Mesenchymal stem cell (in vitro differentiated cells and primary cell): ENCODE measurements around the gene CERS5.
"Not testable (repeated sequence)": the region's sequence is repeated elsewhere in the genome, so short reads cannot be mapped to it uniquely, and the experiment has no call there.

Source experiments
- DNase-seq: peaks from one replicate; pipeline ENCODE4 v3.0.0-alpha.2; 2013
- H2AFZ ChIP-seq: one replicate; pipeline ENCODE4 v1.6.1; 2013; ENCODE audit warnings: low read depth, mild to moderate bottlenecking, control low read depth, inconsistent platforms, low read length, moderate library complexity
- H2AK5ac ChIP-seq: 2 replicates; pipeline ENCODE4 v1.6.1; 2013; ENCODE audit warnings: low read length, moderate library complexity, mild to moderate bottlenecking, inconsistent platforms; ENCODE audit not compliant: severe bottlenecking
- H2BK120ac ChIP-seq: one replicate; pipeline ENCODE4 v1.6.1; 2013; ENCODE audit warnings: low read depth, mild to moderate bottlenecking, inconsistent platforms, low read length, moderate library complexity
- H2BK12ac ChIP-seq, 2 experiments: one replicate each; pipeline ENCODE4 v1.6.1; 2013; ENCODE audit warnings: inconsistent platforms in 2 of 2, low read length in 2 of 2, mild to moderate bottlenecking in 2 of 2, moderate library complexity in 2 of 2, control low read depth in 1 of 2
- H2BK15ac ChIP-seq: one replicate; pipeline ENCODE4 v1.6.1; 2013; ENCODE audit warnings: mild to moderate bottlenecking, low read depth, inconsistent platforms; ENCODE audit not compliant: poor library complexity, severe bottlenecking
- H2BK5ac ChIP-seq: 2 replicates; pipeline ENCODE4 v1.6.1; 2013; ENCODE audit warnings: low read depth, mild to moderate bottlenecking, low read length, control low read depth, inconsistent platforms; ENCODE audit not compliant: poor library complexity, severe bottlenecking
- H3K14ac ChIP-seq, 2 experiments: one replicate each; pipeline ENCODE4 v1.6.1; 2013; ENCODE audit warnings: inconsistent platforms in 2 of 2, low read length in 2 of 2, control low read depth in 1 of 2, mild to moderate bottlenecking in 1 of 2, moderate library complexity in 1 of 2
- H3K18ac ChIP-seq, 2 experiments: one replicate each; pipeline ENCODE4 v1.6.1; 2013; ENCODE audit warnings: inconsistent platforms in 2 of 2, low read length in 2 of 2, control low read depth in 1 of 2, low read depth in 1 of 2, mild to moderate bottlenecking in 1 of 2
- H3K23ac ChIP-seq, 2 experiments: one replicate each; pipeline ENCODE4 v1.6.1; 2013; ENCODE audit warnings: inconsistent platforms in 2 of 2, low read length in 2 of 2, mild to moderate bottlenecking in 2 of 2, moderate library complexity in 2 of 2, control low read depth in 1 of 2
- H3K27ac ChIP-seq: 2 replicates; pipeline ENCODE4 v1.5.1; 2013; ENCODE audit warnings: mild to moderate bottlenecking, moderate library complexity, low read length, control low read depth, inconsistent platforms; ENCODE audit not compliant: poor library complexity, severe bottlenecking
- H3K27me3 ChIP-seq, 2 experiments: 2 replicates each; pipeline versions ENCODE4 v1.6.1 to v1.7.0; 2013; ENCODE audit warnings: low read length in 2 of 2, mild to moderate bottlenecking in 2 of 2, moderate library complexity in 2 of 2, control low read depth in 1 of 2, inconsistent platforms in 1 of 2; ENCODE audit not compliant: control insufficient read depth in 1 of 2, insufficient read depth in 1 of 2
- H3K36me3 ChIP-seq, 2 experiments: 2 replicates each; pipeline versions ENCODE4 v1.6.1 to v1.7.0; 2013; ENCODE audit warnings: low read length in 2 of 2, control low read depth in 1 of 2, inconsistent platforms in 1 of 2, low read depth in 1 of 2, mild to moderate bottlenecking in 1 of 2; ENCODE audit not compliant: insufficient read depth in 2 of 2, control insufficient read depth in 1 of 2
- H3K4ac ChIP-seq, 2 experiments: one replicate each; pipeline ENCODE4 v1.6.1; 2013; ENCODE audit warnings: inconsistent platforms in 2 of 2, low read length in 2 of 2, mild to moderate bottlenecking in 2 of 2, moderate library complexity in 2 of 2, control low read depth in 1 of 2, low read depth in 1 of 2
- H3K4me1 ChIP-seq: 2 replicates; pipeline ENCODE4 v1.6.1; 2013; ENCODE audit warnings: low read depth, low read length, control low read depth; ENCODE audit not compliant: control insufficient read depth, insufficient read depth
- H3K4me2 ChIP-seq: 2 replicates; pipeline ENCODE4 v1.6.1; 2013; ENCODE audit warnings: low read length, mild to moderate bottlenecking, inconsistent platforms; ENCODE audit not compliant: poor library complexity, severe bottlenecking
- H3K4me3 ChIP-seq, 2 experiments: 2 replicates each; pipeline versions ENCODE4 v1.5.1 to v1.7.0; 2013; ENCODE audit warnings: low read length in 2 of 2, mild to moderate bottlenecking in 2 of 2, control low read depth in 1 of 2, low read depth in 1 of 2; ENCODE audit not compliant: insufficient read depth in 1 of 2
- H3K79me1 ChIP-seq: replicated peaks from 2 replicates; pipeline ENCODE4 v1.6.1; 2013; ENCODE audit warnings: mild to moderate bottlenecking, control low read depth, low read length, inconsistent platforms; ENCODE audit not compliant: poor library complexity, severe bottlenecking
- H3K9ac ChIP-seq: 2 replicates; pipeline ENCODE4 v1.7.0; 2013; ENCODE audit warnings: mild to moderate bottlenecking, low read length, moderate library complexity
- H3K9me3 ChIP-seq: 2 replicates; pipeline ENCODE4 v1.7.0; 2013; ENCODE audit warnings: mild to moderate bottlenecking, low read length; ENCODE audit not compliant: control insufficient read depth
- H4K8ac ChIP-seq: one replicate; pipeline ENCODE4 v1.6.1; 2013; ENCODE audit warnings: inconsistent platforms, mild to moderate bottlenecking, low read length, moderate library complexity
- H4K91ac ChIP-seq: one replicate; pipeline ENCODE4 v1.6.1; 2013; ENCODE audit warnings: mild to moderate bottlenecking, low read length, inconsistent platforms
- WGBS: methylation state at CpG from one replicate; pipeline ENCODE4 v1.1.7; 2013; ENCODE audit warnings: mixed read lengths; 5-methylcytosine and 5-hydroxymethylcytosine counted together

Gene CERS5

DNA sequence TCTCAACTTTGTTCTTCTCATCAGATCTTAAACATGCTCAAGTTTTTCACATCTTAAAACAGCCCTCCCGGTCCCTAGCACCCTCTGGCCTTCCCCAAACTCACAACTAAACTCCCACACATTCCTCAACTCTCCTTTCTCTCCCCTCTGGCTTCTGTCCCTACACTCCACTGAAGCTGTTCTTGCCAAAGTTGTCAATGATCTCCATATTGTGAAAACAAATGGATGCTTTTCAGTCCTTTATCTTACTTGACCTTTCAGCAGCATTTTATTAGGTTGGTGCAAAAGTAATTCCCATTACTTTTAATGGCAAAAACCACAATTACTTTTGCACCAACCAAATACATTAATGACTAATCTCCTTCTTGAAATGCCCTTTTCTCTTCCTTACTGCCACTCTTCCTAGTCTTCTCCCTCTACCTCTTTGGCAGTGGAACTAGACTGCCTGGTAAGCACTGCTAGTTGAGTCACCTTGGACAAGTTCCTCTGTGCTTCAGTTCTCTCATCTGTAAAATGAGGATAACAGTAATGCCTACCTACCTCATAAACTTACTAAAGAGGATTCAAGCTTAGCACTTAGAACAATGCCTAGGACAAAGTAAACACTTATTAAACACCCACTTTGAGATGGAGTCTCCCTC lies 16.0 kb downstream of the CERS5 start:
- no peak overlapping the region for H4K8ac ChIP-seq
- no peak overlapping the region for H3K4me3 ChIP-seq
- no peak overlapping the region for H3K4me2 ChIP-seq
- H2BK5ac ChIP-seq = no peak overlapping the region
- no peaks in the 10 kb centered on the region for H3K27me3 ChIP-seq
- H4K91ac ChIP-seq = no peak overlapping the region
- no peak overlapping the region for H3K18ac ChIP-seq
- H3K14ac ChIP-seq = no peak overlapping the region
- no peak overlapping the region for H2BK120ac ChIP-seq
- peaks cover 5% of the 10 kb centered on the region in 2 experiments for H3K36me3 ChIP-seq
- WGBS = 100% methylated on average over 1 of the region's 1 CpG
- H2BK12ac ChIP-seq = no peak overlapping the region
- H3K4ac ChIP-seq = no peak overlapping the region
- H3K9me3 ChIP-seq = no peaks in the 10 kb centered on the region
- DNase-seq = no peak
- no peak overlapping the region for H3K9ac ChIP-seq
- H3K27ac ChIP-seq = no peak overlapping the region
- peaks cover 16% of the 10 kb centered on the region for H3K79me1 ChIP-seq
- no peak overlapping the region for H3K23ac ChIP-seq
- H2BK15ac ChIP-seq = no peak overlapping the region
- H2AK5ac ChIP-seq = no peak overlapping the region
- no peak overlapping the region for H2AFZ ChIP-seq
- no peaks in the 10 kb centered on the region for H3K4me1 ChIP-seq

DNA sequence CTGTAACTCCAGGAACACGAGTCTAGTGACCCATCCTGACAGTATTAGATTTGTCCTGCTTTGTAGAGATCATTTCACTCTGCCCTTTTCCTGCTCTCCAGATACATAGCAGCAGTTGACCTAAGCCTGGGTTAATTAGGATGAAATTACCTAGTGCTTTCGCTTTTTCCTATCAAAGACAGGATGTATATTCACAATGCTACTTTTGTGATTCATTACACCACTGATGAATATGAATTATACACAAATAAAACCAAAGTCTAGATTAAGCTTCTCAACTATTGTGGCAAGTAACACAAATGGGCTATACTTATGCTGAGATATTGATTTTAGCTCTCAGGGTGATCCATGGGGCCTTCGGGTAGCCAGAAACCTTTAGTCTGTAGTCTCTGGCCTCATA lies 17.9 kb downstream of the CERS5 start:
- DNase-seq = no peak
- H3K27ac ChIP-seq = no peak overlapping the region

GRCh38 chr12:50148011-50148410 lies 19.2 kb downstream of the CERS5 start:
- not testable (repeated sequence) for H3K23ac ChIP-seq, H2AFZ ChIP-seq, H2AK5ac ChIP-seq, H2BK15ac ChIP-seq, H3K18ac ChIP-seq, H2BK120ac ChIP-seq, H4K8ac ChIP-seq, H3K4me3 ChIP-seq, H3K9me3 ChIP-seq, H2BK12ac ChIP-seq, H3K27ac ChIP-seq, H3K9ac ChIP-seq, H2BK5ac ChIP-seq, DNase-seq, H3K4ac ChIP-seq, H3K4me2 ChIP-seq, H4K91ac ChIP-seq, H3K4me1 ChIP-seq, H3K27me3 ChIP-seq
- 99% methylated on average over 6 of the region's 6 CpGs for WGBS
- peaks cover 20% of the 10 kb centered on the region for H3K79me1 ChIP-seq
- H3K14ac ChIP-seq = peak overlapping the region in 1 of 2 experiments; percentile 32
- H3K36me3 ChIP-seq = peaks cover 7 to 15% of the 10 kb centered on the region in 2 experiments

More for the DNA sequence above, 17.9 kb downstream of the CERS5 start:
- Histone ChIP-seq H3K4me3 (no peak overlapping the region), H3K23ac (no peak overlapping the region), H3K4ac (no peak overlapping the region), H2BK12ac (no peak overlapping the region), H2BK120ac (no peak overlapping the region), H2AK5ac (no peak overlapping the region), H3K18ac (no peak overlapping the region), H3K4me2 (no peak overlapping the region), H3K14ac (no peak overlapping the region), H2AFZ (no peak overlapping the region), H3K4me1 (no peaks in the 10 kb centered on the region), H3K27me3 (no peaks in the 10 kb centered on the region), H4K91ac (no peak overlapping the region), H3K36me3 (peaks cover 5 to 8% of the 10 kb centered on the region in 2 experiments), H2BK5ac (no peak overlapping the region), H2BK15ac (no peak overlapping the region), H3K79me1 (peaks cover 16% of the 10 kb centered on the region), H4K8ac (no peak overlapping the region), H3K9ac (no peak overlapping the region), H3K9me3 (no peaks in the 10 kb centered on the region)
- WGBS = 100% methylated on average over 1 of the region's 3 CpGs

DNA sequence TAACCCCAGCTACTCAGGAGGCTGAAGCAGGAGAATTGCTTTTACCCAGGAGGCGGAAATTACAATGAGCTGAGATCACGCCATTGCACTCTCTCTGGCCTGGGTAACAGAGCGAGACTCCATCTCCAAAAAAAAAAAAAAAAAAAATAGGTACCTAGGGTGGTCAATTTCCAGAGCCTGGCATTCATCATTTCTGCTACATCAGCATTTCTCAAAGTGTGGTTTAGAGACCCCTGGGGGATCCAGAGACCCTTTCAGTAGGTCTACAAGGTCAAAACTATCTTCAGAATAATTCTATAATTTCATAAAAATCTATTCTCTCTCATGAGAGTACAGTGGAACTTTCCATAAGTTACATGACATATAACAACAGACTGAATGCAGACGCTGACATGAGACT lies 19.9 kb downstream of the CERS5 start:
- WGBS = 90% methylated on average over 2 of the region's 4 CpGs
- H3K27me3 ChIP-seq = no peaks in the 10 kb centered on the region

More for the DNA sequence above, 19.9 kb downstream of the CERS5 start:
- Histone ChIP-seq H4K91ac (peak overlapping the region; percentile 34), H3K23ac (no peak overlapping the region), H3K36me3 (peaks cover 9 to 22% of the 10 kb centered on the region in 2 experiments), H3K9ac (no peak overlapping the region), H2BK15ac (no peak overlapping the region), H3K14ac (no peak overlapping the region), H2BK12ac (no peak overlapping the region), H3K9me3 (no peaks in the 10 kb centered on the region), H3K4ac (no peak overlapping the region), H3K18ac (no peak overlapping the region), H3K4me3 (no peak overlapping the region), H2AK5ac (no peak overlapping the region), H4K8ac (no peak overlapping the region), H3K4me1 (no peaks in the 10 kb centered on the region), H3K79me1 (peaks cover 22% of the 10 kb centered on the region), H2BK120ac (no peak overlapping the region), H3K27ac (no peak overlapping the region), H2AFZ (no peak overlapping the region), H2BK5ac (no peak overlapping the region), H3K4me2 (no peak overlapping the region)
- no peak for DNase-seq
